Keratinocyte (primary cell): Measurements from ENCODE around the gene SMG7.

ENCODE experiments used
- CTCF ChIP-seq, 3 experiments: IDR thresholded peaks in 1 of 3; conservative IDR thresholded peaks in 1 of 3; optimal IDR thresholded peaks in 1 of 3; 2 replicates in 2 of 3; 3 replicates in 1 of 3; pipeline versions ENCODE3 to v1.5.1; 2011; ENCODE audit warnings: low read length in 3 of 3, mild to moderate bottlenecking in 3 of 3, moderate library complexity in 2 of 3, control low read depth in 1 of 3, inconsistent platforms in 1 of 3; ENCODE audit not compliant: insufficient read depth in 2 of 3; ENCODE audit errors: extremely low read depth in 1 of 3
- EZH2 ChIP-seq: IDR thresholded peaks from one replicate; pipeline ENCODE4 v1.6.1; 2012; ENCODE audit warnings: inconsistent platforms, mild to moderate bottlenecking, low read length, moderate library complexity

- TF ChIP-seq EZH2, result no peak
- no peak for TF ChIP-seq CTCF (optimal IDR thresholded peaks at IDR 0.05 in 1 of 3, IDR thresholded peaks at IDR 0.05 in 1 of 3, conservative IDR thresholded peaks at IDR 0.05 in 1 of 3; ENCODE audit: extremely low read depth in 1 of 3, insufficient read depth in 2 of 3, low read length in 3 of 3)
Observed at GRCh38 chr1:183544598-183545297, 72.4 kb downstream of the SMG7 start.
